ENCODE data around the gene SELENOF.

GRCh38 chr1:86922445-86922844, 8.5 kb upstream of the SELENOF start:
- TF ChIP-seq, protein P1, sequence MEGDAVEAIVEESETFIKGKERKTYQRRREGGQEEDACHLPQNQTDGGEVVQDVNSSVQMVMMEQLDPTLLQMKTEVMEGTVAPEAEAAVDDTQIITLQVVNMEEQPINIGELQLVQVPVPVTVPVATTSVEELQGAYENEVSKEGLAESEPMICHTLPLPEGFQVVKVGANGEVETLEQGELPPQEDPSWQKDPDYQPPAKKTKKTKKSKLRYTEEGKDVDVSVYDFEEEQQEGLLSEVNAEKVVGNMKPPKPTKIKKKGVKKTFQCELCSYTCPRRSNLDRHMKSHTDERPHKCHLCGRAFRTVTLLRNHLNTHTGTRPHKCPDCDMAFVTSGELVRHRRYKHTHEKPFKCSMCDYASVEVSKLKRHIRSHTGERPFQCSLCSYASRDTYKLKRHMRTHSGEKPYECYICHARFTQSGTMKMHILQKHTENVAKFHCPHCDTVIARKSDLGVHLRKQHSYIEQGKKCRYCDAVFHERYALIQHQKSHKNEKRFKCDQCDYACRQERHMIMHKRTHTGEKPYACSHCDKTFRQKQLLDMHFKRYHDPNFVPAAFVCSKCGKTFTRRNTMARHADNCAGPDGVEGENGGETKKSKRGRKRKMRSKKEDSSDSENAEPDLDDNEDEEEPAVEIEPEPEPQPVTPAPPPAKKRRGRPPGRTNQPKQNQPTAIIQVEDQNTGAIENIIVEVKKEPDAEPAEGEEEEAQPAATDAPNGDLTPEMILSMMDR (IDR thresholded peaks at IDR 0.05), result no peak
- TF ChIP-seq POLR2A (IDR thresholded peaks at IDR 0.05), result no peak

Measured in esophagus squamous epithelium (tissue), 4 donors.